ENCODE data around the gene WNK2. TPM values are rescaled to one million over a fixed set of nuclear protein-coding genes. Genes with fewer than 3 reads are reported as not detected.

Gene WNK2
- total and polyA plus RNA-seq, 2 of the 4 experiments (the other 2 are of a cell fraction), result not detected

GRCh38 chr9:93184432-93185265 is 710 bp downstream of the WNK2 start:
- no peak overlapping the region for H3K56ac ChIP-seq (ENCODE audit: extremely low read depth, insufficient read depth, low read length)
- no peak overlapping the region for H3K4me2 ChIP-seq (ENCODE audit: low read depth, low read length)
- ChIA-PET POLR2A (ENCODE audit: unreplicated experiment) (no interaction called here), CTCF (no interaction called here)
- no peak overlapping the region for H4K91ac ChIP-seq (ENCODE audit: insufficient read depth, low read depth, low read length)
- no peak overlapping the region; the same call in 1 of the 2 replicates for H3K4me3 ChIP-seq (ENCODE audit: insufficient read depth, low read depth, low read length)
- no peak overlapping the region for H3K23ac ChIP-seq (ENCODE audit: low read depth, low read length)
- no peak overlapping the region for H2BK5ac ChIP-seq (ENCODE audit: low read depth, low read length, poor library complexity, severe bottlenecking)
- no peaks in the 10 kb centered on the region for H3K79me1 ChIP-seq (ENCODE audit: low read depth in 1 of 2, low read length in 2 of 2)
- H3K36me3 ChIP-seq (ENCODE audit: control insufficient read depth, insufficient read depth, low read length), result no peaks in the 10 kb centered on the region
- dilution Hi-C loops (cut with HindIII; ENCODE audit: low sequenced_read_pairs, unreplicated experiment) (no loop called here), intact Hi-C loops (cut with micrococcal nuclease) (no loop called here), in situ Hi-C loops (cut with MboI; ENCODE audit: low sequenced_read_pairs) (no loop called here)
- H3K27ac ChIP-seq (ENCODE audit: insufficient read depth, low read length), result no peak overlapping the region
- H3K9ac ChIP-seq (ENCODE audit: low read depth, low read length), result no peak overlapping the region
- no peaks in the 10 kb centered on the region for H4K20me1 ChIP-seq (ENCODE audit: insufficient read depth, low read length)
- H3K9me1 ChIP-seq (ENCODE audit: insufficient read depth, low read length), result no peaks in the 10 kb centered on the region
- H2BK15ac ChIP-seq (ENCODE audit: low read depth, low read length), result no peak overlapping the region
- H3K4ac ChIP-seq (ENCODE audit: low read depth, low read length), result no peak overlapping the region
- ATAC-seq (ENCODE audit: low read depth) (peak; percentile 42), DNase-seq (no peak)
- H3K4me1 ChIP-seq (ENCODE audit: control insufficient read depth, insufficient read depth, low read length), result no peaks in the 10 kb centered on the region
- no peak overlapping the region for H4K8ac ChIP-seq (ENCODE audit: low read depth in 2 of 2, low read length in 2 of 2)
- 2% methylated on average over 28 of the region's 97 CpGs; no CpG with 5 or more reads in 1 of the 2 experiments for WGBS, 2 experiments (ENCODE audit: extremely low coverage in 2 of 2, insufficient read length in 1 of 2)
- BruUV-seq (replicated peaks), result no TSS peak
- TF ChIP-seq CTCF (conservative IDR thresholded peaks at IDR 0.05; ENCODE audit: low read depth, low read length), result no peak
- no peak for TF ChIP-seq NFE2L2 (IDR thresholded peaks at IDR 0.05; ENCODE audit: low read depth, low read length)
- no peak for TF ChIP-seq RFX5 (IDR thresholded peaks at IDR 0.05; ENCODE audit: low read depth, low read length)
- no peak for TF ChIP-seq BHLHE40 (IDR thresholded peaks at IDR 0.05; ENCODE audit: low read depth, low read length)
- no peak for TF ChIP-seq RCOR1 (IDR thresholded peaks at IDR 0.05; ENCODE audit: insufficient replicate concordance, low read length)
- no peak for TF ChIP-seq CHD1 (IDR thresholded peaks at IDR 0.05; ENCODE audit: low read depth, low read length)
- no peak for TF ChIP-seq USF2 (IDR thresholded peaks at IDR 0.05; ENCODE audit: low read depth, low read length)
- no peak for TF ChIP-seq RAD21 (IDR thresholded peaks at IDR 0.05; ENCODE audit: low read length)
- no peak for TF ChIP-seq SMC3 (IDR thresholded peaks at IDR 0.05; ENCODE audit: low read depth, low read length)
- TF ChIP-seq FOS (IDR thresholded peaks at IDR 0.05; ENCODE audit: low read depth, low read length), result no peak
- TF ChIP-seq MAFK (IDR thresholded peaks at IDR 0.05; ENCODE audit: low read depth, low read length), result no peak
- no peak for TF ChIP-seq POLR2A (IDR thresholded peaks at IDR 0.05; ENCODE audit: low read depth, low read length)
- TF ChIP-seq CEBPB (IDR thresholded peaks at IDR 0.05; ENCODE audit: low read depth, low read length), result no peak
- no peak for TF ChIP-seq ELK1 (IDR thresholded peaks at IDR 0.05; ENCODE audit: borderline replicate concordance, low read depth, low read length)
- TF ChIP-seq MAZ (IDR thresholded peaks at IDR 0.05; ENCODE audit: borderline replicate concordance, low read depth, low read length), result no peak
- no peak overlapping the region for H2BK20ac ChIP-seq (ENCODE audit: low read depth, low read length)
- H3K27me3 ChIP-seq (ENCODE audit: control insufficient read depth, insufficient read depth, low read length), result peaks cover 72% of the 10 kb centered on the region
- H4K5ac ChIP-seq (ENCODE audit: low read depth, low read length), result no peak overlapping the region
- H2AK5ac ChIP-seq (ENCODE audit: low read depth, low read length), result no peak overlapping the region
- no peak overlapping the region for H3K14ac ChIP-seq (replicated peaks; ENCODE audit: low read depth, low read length)
- H3K18ac ChIP-seq (ENCODE audit: low read depth, low read length), result no peak overlapping the region
- H2AK9ac ChIP-seq (replicated peaks; ENCODE audit: low read depth, low read length, poor library complexity), result peak overlapping the region; percentile 50
- H3K9me3 ChIP-seq (ENCODE audit: control insufficient read depth, insufficient read depth, low read length), result no peaks in the 10 kb centered on the region
- H2AFZ ChIP-seq (replicated peaks; ENCODE audit: low read length, poor library complexity), result peak overlapping the region; percentile 79
- H2BK120ac ChIP-seq (ENCODE audit: low read depth, low read length), result no peak overlapping the region

Measured in IMR-90 (cell line).